ENCODE results near the gene BAIAP3.

The BAIAP3 gene

DNA sequence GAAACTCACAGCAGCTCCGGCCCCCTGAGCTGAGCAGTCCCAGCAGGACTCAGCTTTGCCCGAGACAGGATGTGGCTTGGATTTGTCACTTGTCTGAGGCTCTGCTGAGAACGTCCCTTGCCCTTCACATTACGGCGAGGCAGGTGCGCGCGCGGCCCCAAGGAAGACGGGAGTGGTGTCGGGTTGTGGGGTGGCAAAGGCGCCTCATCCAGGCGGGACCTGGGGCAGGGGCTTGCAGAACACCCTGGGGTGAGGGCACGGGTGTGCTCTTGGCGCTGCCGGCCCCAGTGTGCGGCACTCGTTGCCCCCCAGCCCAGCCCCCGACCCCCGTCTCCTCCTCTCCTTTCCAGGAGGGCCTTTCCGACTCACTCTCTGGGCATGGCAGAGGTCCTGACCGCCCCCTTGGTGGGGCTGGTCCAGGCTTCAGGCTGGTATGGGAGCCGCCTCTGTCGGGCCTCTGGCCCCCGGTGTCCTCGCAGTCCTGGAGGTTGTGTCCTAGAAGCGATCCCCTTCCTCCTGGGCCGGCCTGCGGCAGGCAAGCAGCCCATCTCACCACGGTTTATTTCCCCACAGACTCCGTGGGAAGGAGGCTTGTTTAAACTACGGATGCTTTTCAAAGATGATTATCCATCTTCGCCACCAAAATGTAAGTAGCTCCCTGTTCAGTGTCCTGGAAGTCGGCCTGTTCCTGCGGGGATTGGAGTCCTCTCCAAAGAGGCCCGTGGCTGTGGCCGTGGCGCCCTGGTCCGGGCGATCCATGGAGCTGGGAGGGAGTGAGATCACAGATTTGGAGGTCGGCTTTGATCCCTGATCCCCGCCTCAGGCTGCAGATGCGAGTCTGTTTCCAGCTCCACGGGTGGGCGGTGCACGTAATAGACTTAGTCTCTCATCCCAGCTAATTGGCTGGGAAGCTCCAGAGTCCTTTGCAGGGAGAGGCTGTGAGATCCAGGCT, 18.1 kb upstream of the BAIAP3 start:
- H3K27me3 ChIP-seq (ENCODE audit: insufficient read depth, insufficient read length): no peaks in the 10 kb centered on the region
- no peaks in the 10 kb centered on the region for H3K9me3 ChIP-seq (ENCODE audit: insufficient read depth, low read length)
- H3K9ac ChIP-seq (ENCODE audit: insufficient read length, low read depth): no peak overlapping the region
- no peak overlapping the region for H3K4me3 ChIP-seq (ENCODE audit: insufficient read length, low read depth)
- H3K36me3 ChIP-seq (ENCODE audit: insufficient read depth, insufficient read length, low read length): peaks cover 99% of the 10 kb centered on the region
- DNase-seq (ENCODE audit: low read depth, low spot score): no peak
- H3K4me1 ChIP-seq (ENCODE audit: insufficient read depth, insufficient read length): peaks cover 23% of the 10 kb centered on the region
- TF ChIP-seq SUZ12 (IDR thresholded peaks at IDR 0.05; ENCODE audit: extremely low read depth, insufficient read depth, insufficient read length): no peak
- TF ChIP-seq ZNF274 (IDR thresholded peaks at IDR 0.05; ENCODE audit: low read depth, low read length): no peak
- no peak for TF ChIP-seq YY1 (IDR thresholded peaks at IDR 0.05; ENCODE audit: insufficient read depth, insufficient read length)

DNA sequence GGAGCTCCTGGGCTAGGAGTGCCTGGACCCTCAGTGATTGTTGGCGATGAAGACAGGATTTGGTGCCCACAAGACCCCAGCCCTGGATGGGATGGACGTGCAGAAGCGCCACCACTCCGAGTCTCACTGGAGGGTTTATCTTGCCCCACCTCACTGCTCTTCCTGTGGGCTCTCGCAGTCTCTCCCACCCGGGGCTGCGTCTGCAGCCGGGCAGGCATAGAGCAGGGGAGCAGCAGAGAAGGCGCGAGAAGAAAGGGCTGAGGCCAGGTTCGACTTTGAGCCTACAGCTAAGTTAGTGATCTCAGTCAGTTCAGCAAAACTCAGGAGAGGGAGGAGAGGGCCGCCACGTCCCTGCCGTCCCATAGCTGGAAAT, 17.4 kb upstream of the BAIAP3 start:
- Histone ChIP-seq H3K9ac (ENCODE audit: insufficient read length, low read depth) (no peak overlapping the region), H3K36me3 (ENCODE audit: insufficient read depth, insufficient read length, low read length) (peaks cover 100% of the 10 kb centered on the region), H3K4me3 (ENCODE audit: insufficient read length, low read depth) (no peak overlapping the region), H3K9me3 (ENCODE audit: insufficient read depth, low read length) (no peaks in the 10 kb centered on the region), H3K4me1 (ENCODE audit: insufficient read depth, insufficient read length) (peaks cover 23% of the 10 kb centered on the region), H3K27me3 (ENCODE audit: insufficient read depth, insufficient read length) (no peaks in the 10 kb centered on the region)
- TF ChIP-seq SUZ12 (IDR thresholded peaks at IDR 0.05; ENCODE audit: extremely low read depth, insufficient read depth, insufficient read length) (no peak), YY1 (IDR thresholded peaks at IDR 0.05; ENCODE audit: insufficient read depth, insufficient read length) (no peak), ZNF274 (IDR thresholded peaks at IDR 0.05; ENCODE audit: low read depth, low read length) (no peak)
- no peak for DNase-seq (ENCODE audit: low read depth, low spot score)

DNA sequence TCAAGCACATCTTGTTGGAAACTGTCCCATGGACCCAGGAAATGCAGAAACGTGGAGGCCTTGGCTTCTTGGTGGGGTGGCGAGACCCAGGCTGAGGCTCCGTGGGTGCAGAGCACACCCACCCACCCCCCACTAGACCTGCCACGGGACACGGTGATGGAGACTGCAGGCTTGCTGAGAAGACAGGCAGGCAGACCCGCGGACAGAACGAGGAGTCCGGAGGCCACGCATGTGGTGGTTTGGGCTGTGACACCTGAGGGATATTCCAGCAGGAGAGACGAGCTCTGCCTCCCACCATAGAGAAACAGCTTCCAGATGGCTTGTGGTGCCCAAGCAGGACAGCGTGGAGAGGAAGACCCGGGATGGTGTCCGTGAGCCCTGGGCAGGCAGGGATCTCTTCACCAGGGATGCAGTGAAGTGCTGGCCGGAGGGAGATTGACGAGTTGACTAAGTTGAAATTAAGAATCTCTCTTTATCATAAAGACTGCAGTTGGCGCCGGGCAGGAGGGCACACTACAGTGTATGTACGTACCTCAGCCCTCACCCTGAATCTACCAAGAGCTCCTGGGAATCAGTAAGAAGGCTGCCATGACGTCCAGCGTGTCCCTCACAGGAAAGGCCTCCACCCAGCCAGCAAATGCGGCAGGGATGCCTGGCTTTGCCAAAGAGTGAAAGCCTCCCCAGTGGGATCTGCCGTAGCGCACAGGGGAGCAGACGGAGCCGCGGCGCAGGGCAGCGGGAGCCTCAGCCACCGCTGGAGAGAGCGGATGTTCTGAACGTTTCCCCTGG, 15.8 kb upstream of the BAIAP3 start:
- no peak for DNase-seq (ENCODE audit: low read depth, low spot score)
- TF ChIP-seq ZNF274 (IDR thresholded peaks at IDR 0.05; ENCODE audit: low read depth, low read length) (no peak), SUZ12 (IDR thresholded peaks at IDR 0.05; ENCODE audit: extremely low read depth, insufficient read depth, insufficient read length) (no peak), YY1 (IDR thresholded peaks at IDR 0.05; ENCODE audit: insufficient read depth, insufficient read length) (no peak)
- peaks cover 96% of the 10 kb centered on the region for H3K36me3 ChIP-seq (ENCODE audit: insufficient read depth, insufficient read length, low read length)

GRCh38 chr16:1318268-1318545, 15.2 kb upstream of the BAIAP3 start:
- H3K4me1 ChIP-seq (ENCODE audit: insufficient read depth, insufficient read length): peaks cover 7% of the 10 kb centered on the region
- TF ChIP-seq YY1 (IDR thresholded peaks at IDR 0.05; ENCODE audit: insufficient read depth, insufficient read length): no peak
- no peak for TF ChIP-seq ZNF274 (IDR thresholded peaks at IDR 0.05; ENCODE audit: low read depth, low read length)
- TF ChIP-seq SUZ12 (IDR thresholded peaks at IDR 0.05; ENCODE audit: extremely low read depth, insufficient read depth, insufficient read length): no peak

More for the DNA sequence above, 15.8 kb upstream of the BAIAP3 start:
- peak overlapping the region; percentile 32 for H3K9ac ChIP-seq (ENCODE audit: insufficient read length, low read depth)
- peaks cover 10% of the 10 kb centered on the region for H3K4me1 ChIP-seq (ENCODE audit: insufficient read depth, insufficient read length)
- no peaks in the 10 kb centered on the region for H3K9me3 ChIP-seq (ENCODE audit: insufficient read depth, low read length)
- H3K27me3 ChIP-seq (ENCODE audit: insufficient read depth, insufficient read length): no peaks in the 10 kb centered on the region
- no peak overlapping the region for H3K4me3 ChIP-seq (ENCODE audit: insufficient read length, low read depth)

GRCh38 chr16:1319041-1319440, 14.4 kb upstream of the BAIAP3 start:
- Histone ChIP-seq H3K4me1 (ENCODE audit: insufficient read depth, insufficient read length) (peaks cover 10% of the 10 kb centered on the region), H3K27me3 (ENCODE audit: insufficient read depth, insufficient read length) (no peaks in the 10 kb centered on the region), H3K36me3 (ENCODE audit: insufficient read depth, insufficient read length, low read length) (peaks cover 94% of the 10 kb centered on the region), H3K9me3 (ENCODE audit: insufficient read depth, low read length) (no peaks in the 10 kb centered on the region), H3K9ac (ENCODE audit: insufficient read length, low read depth) (no peak overlapping the region), H3K4me3 (ENCODE audit: insufficient read length, low read depth) (no peak overlapping the region)
- no peak for DNase-seq (ENCODE audit: low read depth, low spot score)
- TF ChIP-seq SUZ12 (IDR thresholded peaks at IDR 0.05; ENCODE audit: extremely low read depth, insufficient read depth, insufficient read length) (no peak), ZNF274 (IDR thresholded peaks at IDR 0.05; ENCODE audit: low read depth, low read length) (no peak), YY1 (IDR thresholded peaks at IDR 0.05; ENCODE audit: insufficient read depth, insufficient read length) (no peak)

More at GRCh38 chr16:1318268-1318545, 15.2 kb upstream of the BAIAP3 start:
- Histone ChIP-seq H3K9me3 (ENCODE audit: insufficient read depth, low read length) (no peaks in the 10 kb centered on the region), H3K27me3 (ENCODE audit: insufficient read depth, insufficient read length) (no peaks in the 10 kb centered on the region), H3K9ac (ENCODE audit: insufficient read length, low read depth) (peak overlapping the region; percentile 32), H3K4me3 (ENCODE audit: insufficient read length, low read depth) (no peak overlapping the region), H3K36me3 (ENCODE audit: insufficient read depth, insufficient read length, low read length) (peaks cover 94% of the 10 kb centered on the region)
- no peak for DNase-seq (ENCODE audit: low read depth, low spot score)

DNA sequence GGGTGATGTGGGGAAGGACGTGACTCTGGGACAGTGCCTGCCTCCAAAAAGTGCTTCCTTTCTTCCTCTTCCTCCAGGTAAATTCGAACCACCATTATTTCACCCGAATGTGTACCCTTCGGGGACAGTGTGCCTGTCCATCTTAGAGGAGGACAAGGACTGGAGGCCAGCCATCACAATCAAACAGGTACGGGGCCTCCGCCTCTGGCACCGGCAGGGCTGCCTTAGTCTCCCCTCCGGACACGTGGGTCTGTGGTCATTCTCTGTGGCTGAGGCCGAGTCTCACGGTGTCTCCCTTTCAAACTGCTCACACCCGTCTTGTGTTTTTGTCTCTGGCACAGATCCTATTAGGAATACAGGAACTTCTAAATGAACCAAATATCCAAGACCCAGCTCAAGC, 13.3 kb upstream of the BAIAP3 start:
- TF ChIP-seq YY1 (IDR thresholded peaks at IDR 0.05; ENCODE audit: insufficient read depth, insufficient read length): no peak
- TF ChIP-seq SUZ12 (IDR thresholded peaks at IDR 0.05; ENCODE audit: extremely low read depth, insufficient read depth, insufficient read length): no peak
- TF ChIP-seq ZNF274 (IDR thresholded peaks at IDR 0.05; ENCODE audit: low read depth, low read length): no peak
- H3K36me3 ChIP-seq (ENCODE audit: insufficient read depth, insufficient read length, low read length): peaks cover 94% of the 10 kb centered on the region
- H3K4me3 ChIP-seq (ENCODE audit: insufficient read length, low read depth): no peak overlapping the region
- peaks cover 9% of the 10 kb centered on the region for H3K4me1 ChIP-seq (ENCODE audit: insufficient read depth, insufficient read length)
- H3K9me3 ChIP-seq (ENCODE audit: insufficient read depth, low read length): no peaks in the 10 kb centered on the region
- DNase-seq (ENCODE audit: low read depth, low spot score): no peak
- no peaks in the 10 kb centered on the region for H3K27me3 ChIP-seq (ENCODE audit: insufficient read depth, insufficient read length)
- H3K9ac ChIP-seq (ENCODE audit: insufficient read length, low read depth): no peak overlapping the region
